Adrenal gland (tissue), 12 donors: ENCODE measurements around the gene ZC2HC1C. TPM values are rescaled to one million over a fixed set of nuclear protein-coding genes. Genes with fewer than 3 reads are reported as not detected.
A peak's percentile ranks its signal among the peaks of the same experiment; 100 is the strongest.

Source experiments
- DNase-seq, 7 donors: peaks; one replicate each; pipeline ENCODE4 v3.0.0-alpha.2; 2019 to 2020
- H3K27ac ChIP-seq, 5 donors: fragments of 200-600 bp; sonication (generic) in 4 of 5; 1 replicate in 3 of 5; 2 replicates in 2 of 5; pipeline versions ENCODE4 v1.5.1 to v1.8.0; 2016 to 2020; ENCODE audit warnings: mild to moderate bottlenecking in 1 of 5
- H3K27me3 ChIP-seq: fragments of 200-600 bp; 2 replicates; pipeline ENCODE4 v1.8.0; 2021
- H3K36me3 ChIP-seq, 2 donors: fragments of 200-600 bp; replicated peaks in 1 of 2; 1 replicate in 1 of 2; 2 replicates in 1 of 2; pipeline versions ENCODE4 v1.5.1 to v1.8.0; 2018 to 2022
- H3K4me1 ChIP-seq, 2 donors: fragments of 200-600 bp; replicated peaks in 1 of 2; 1 replicate in 1 of 2; 2 replicates in 1 of 2; pipeline versions ENCODE4 v1.5.1 to v1.8.0; 2018 to 2021
- H3K4me3 ChIP-seq, 4 donors: fragments of 200-600 bp; sonication (generic) in 3 of 4; one replicate each; pipeline ENCODE4 v1.5.1; 2016 to 2018
- H3K9me3 ChIP-seq, 3 donors: fragments of 200-600 bp; sonication (generic) in 1 of 3; replicated peaks in 1 of 3; 1 replicate in 2 of 3; 2 replicates in 1 of 3; pipeline versions ENCODE4 v1.5.1 to v1.8.0; 2016 to 2021
- POLR2A ChIP-seq, 2 donors: fragments of 450-650 bp; IDR thresholded peaks; one replicate each; pipeline ENCODE4 v1.6.1; 2017; ENCODE audit warnings: antibody characterized with exemption in 2 of 2, mild to moderate bottlenecking in 2 of 2, moderate library complexity in 1 of 2
- WGBS, 4 donors: extraction: QIAGEN DNeasy Blood & Tissue Kit in 2 of 4; methylation state at CpG; one replicate each; pipeline versions ENCODE4 v1.1.5 to v1.1.7; 2013 to 2017; 5-methylcytosine and 5-hydroxymethylcytosine counted together
- intact Hi-C, 2 donors: fragments of 100-400 bp; cut with DNase I; formaldehyde crosslinking; loops; one replicate each; pipeline versions ENCODE4 v1.14.1 to v1.15.0; 2022 to 2023
- polyA plus RNA-seq, 3 donors: library from polyadenylated mRNA; stranded (reverse); fragments of 200-250 nt in 2 of 3; fragments of 350-450 nt in 1 of 3; fragmentation: Illumina TruSeq in 1 of 3; extraction: RNeasy Lipid Tissue Mini Kit (QIAGEN cat#74804) in 1 of 3; gene quantifications; one replicate each; pipeline ENCODE4 v1.2.3, GENCODE V29; 2013 to 2014
- total RNA-seq, 9 donors: library from RNA; depleted of rRNA in 4 of 9; stranded (reverse); fragments of >200 nt in 4 of 9; fragments of 120-200 nt in 1 of 9; fragmentation: NEBNext Ultra II Directional in 1 of 9; extraction: Animal tissue kit (Norgen Biotek cat#: 25700) in 1 of 9; gene quantifications; one replicate each; pipeline versions ENCODE4 v1.1.0 to v1.2.4, GENCODE V29; 2013 to 2023
- TF ChIP-seq, protein P1 (sequence below), 6 experiments: fragments of 450-650 bp in 4 of 6; fragments of 200-600 bp in 2 of 6; sonication (generic) in 1 of 6; IDR thresholded peaks; 1 replicate in 5 of 6; 2 replicates in 1 of 6; pipeline versions ENCODE4 v1.5.1 to v1.8.0; 2016 to 2021; ENCODE audit warnings: antibody characterized with exemption in 6 of 6, mild to moderate bottlenecking in 2 of 6, moderate library complexity in 1 of 6
- donor health status: healthy with polysubstance abuse.
- donor health status: Bipolar disorder and iron deficiency.
- donor health status: DM: yes; HTN: yes; CAD: no.
- donor health status: DM: no; HTN: no; CAD: no.
- donor health status: DM: no; HTN: no; CAD: no.
- donor health status: DM: yes; HTN: yes; CAD: no.

Gene ZC2HC1C
- total and polyA plus RNA-seq, 12 donors: 1.9 to 12.1 (median 6.0) TPM

DNA sequence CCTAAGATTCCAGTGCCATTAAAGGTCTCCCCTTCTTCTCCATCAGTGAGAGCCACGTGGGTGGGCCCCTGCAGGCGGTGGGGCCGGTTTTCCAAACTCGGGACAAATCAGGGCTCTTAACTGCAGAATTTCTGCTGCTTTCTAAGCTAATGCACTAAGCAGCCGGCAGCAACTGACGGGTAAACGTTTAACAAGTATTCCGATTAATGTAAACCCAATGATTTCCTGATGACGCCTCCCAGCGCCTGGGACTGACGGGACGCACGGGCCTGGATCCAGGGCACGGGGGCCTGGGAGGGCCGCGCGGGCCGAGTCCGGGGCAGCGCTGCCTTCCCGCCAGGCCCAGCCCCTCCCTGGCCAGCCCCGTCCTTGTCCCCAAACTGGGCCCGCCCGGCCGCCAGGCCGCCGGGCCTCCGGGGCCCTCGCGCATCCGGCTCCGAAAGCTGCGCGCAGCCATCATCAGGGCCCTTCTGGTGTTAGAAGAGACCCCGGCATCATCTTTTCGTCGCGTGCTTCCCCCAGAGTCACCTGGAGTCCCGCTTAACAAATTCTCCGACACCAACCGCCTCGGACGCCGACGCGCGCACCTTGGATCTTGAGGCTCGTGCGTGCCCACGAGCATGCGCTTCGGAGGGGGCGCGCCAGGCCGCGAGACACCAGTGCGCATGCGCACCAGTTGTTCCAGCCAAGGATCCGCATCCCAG, 18.4 kb upstream of the ZC2HC1C start, which contains the start of gene MLH3:
Gene MLH3, minus strand, starts transcription at position 616 of the 704 bp plus-strand sequence. CDS start 1,812 bp downstream, outside the sequence.
- Histone ChIP-seq H3K9me3 (no peaks in the 10 kb centered on the region), H3K4me3 (peak within 1 kb of the TSS in 2 of 4 donors; percentile 41 to 61), H3K27ac (peak within 1 kb of the TSS; percentile 37 to 94 (median 89)), H3K27me3 (no peaks in the 10 kb centered on the region), H3K4me1 (peaks cover 34 to 50% of the 10 kb centered on the region in 2 donors), H3K36me3 (no peaks in the 10 kb centered on the region)
- 1 to 2% (median 2%) methylated on average over 25 to 59 of the region's 59 CpGs for WGBS, 4 donors
- DNase-seq: peak; percentile 79 to 92 (median 83)
- intact Hi-C loops: no loop called here
- peak; percentile 33 to 64 for TF ChIP-seq POLR2A (IDR thresholded peaks at IDR 0.05)
- TF ChIP-seq, protein P1, sequence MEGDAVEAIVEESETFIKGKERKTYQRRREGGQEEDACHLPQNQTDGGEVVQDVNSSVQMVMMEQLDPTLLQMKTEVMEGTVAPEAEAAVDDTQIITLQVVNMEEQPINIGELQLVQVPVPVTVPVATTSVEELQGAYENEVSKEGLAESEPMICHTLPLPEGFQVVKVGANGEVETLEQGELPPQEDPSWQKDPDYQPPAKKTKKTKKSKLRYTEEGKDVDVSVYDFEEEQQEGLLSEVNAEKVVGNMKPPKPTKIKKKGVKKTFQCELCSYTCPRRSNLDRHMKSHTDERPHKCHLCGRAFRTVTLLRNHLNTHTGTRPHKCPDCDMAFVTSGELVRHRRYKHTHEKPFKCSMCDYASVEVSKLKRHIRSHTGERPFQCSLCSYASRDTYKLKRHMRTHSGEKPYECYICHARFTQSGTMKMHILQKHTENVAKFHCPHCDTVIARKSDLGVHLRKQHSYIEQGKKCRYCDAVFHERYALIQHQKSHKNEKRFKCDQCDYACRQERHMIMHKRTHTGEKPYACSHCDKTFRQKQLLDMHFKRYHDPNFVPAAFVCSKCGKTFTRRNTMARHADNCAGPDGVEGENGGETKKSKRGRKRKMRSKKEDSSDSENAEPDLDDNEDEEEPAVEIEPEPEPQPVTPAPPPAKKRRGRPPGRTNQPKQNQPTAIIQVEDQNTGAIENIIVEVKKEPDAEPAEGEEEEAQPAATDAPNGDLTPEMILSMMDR (IDR thresholded peaks at IDR 0.05): no peak

DNA sequence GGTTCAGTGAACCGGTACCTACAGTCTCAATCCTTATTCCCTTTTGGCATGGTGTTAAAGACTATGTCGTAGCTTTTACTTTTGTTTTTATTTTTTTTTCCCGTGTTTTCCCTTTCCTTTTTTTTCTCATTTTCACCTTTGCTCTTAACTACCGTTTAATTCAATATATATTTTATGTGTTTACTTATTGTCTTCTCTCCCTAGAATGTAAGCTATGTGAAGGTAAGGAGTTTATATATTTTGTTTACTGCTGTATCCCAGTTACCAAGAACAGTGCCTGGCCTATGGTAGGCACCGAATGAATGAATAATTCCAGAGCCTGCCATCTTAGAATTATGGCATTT, 17.9 kb upstream of the ZC2HC1C start:
- H3K9me3 ChIP-seq: no peaks in the 10 kb centered on the region
- H3K4me3 ChIP-seq: peak overlapping the region in 2 of 4 donors; percentile 41 to 61
- TF ChIP-seq, protein P1 (IDR thresholded peaks at IDR 0.05): no peak
- TF ChIP-seq POLR2A (IDR thresholded peaks at IDR 0.05): no peak
- H3K36me3 ChIP-seq: no peaks in the 10 kb centered on the region
- no peak for DNase-seq
- 17 to 24% (median 22%) methylated on average over 5 of the region's 5 CpGs for WGBS, 4 donors
- peaks cover 29 to 46% of the 10 kb centered on the region in 2 donors for H3K4me1 ChIP-seq
- intact Hi-C loops: no loop called here
- H3K27me3 ChIP-seq: no peaks in the 10 kb centered on the region
- peak overlapping the region in 4 of 5 donors; percentile 74 to 94 (median 90) for H3K27ac ChIP-seq

DNA sequence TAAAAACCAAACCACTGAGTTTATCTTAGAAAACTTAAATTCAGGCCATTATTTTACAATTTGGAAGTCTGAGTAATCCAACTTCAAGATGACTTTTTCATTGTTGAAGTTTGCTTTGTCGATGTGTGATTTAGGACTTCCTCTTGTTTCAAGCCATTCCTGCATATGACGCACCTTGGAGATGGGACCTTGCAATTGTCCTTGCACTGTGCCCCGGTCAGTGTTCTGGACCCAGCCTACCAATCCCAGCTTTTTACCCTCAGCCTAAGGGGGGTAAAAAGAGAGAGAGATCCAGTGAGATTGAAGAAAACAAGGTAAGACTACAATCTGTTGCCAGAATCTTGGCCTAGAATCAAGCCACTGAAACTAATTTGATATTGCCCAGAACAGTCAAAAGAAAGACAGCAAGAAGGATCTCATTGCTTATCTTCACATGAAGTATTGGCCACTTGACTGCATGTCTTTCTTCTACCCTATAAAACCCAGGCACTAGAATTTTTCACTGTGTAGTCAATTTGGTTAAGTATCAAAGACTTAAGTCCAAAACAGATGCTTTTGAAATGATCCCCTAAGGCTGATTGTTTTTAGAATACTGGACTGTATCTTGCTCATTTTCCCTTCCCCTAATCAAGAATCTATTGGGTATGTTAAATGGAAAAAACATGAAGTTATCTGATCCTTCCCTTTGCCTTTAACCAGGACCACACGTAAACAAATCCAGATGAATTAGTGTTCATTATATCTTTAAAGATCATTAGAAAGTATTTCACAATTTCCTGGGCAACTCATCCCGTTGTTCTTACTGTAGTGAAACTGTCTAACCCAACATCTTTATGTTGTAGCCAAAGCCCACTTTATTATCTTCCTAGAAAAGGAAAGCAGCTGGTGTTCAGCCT, 15.8 kb upstream of the ZC2HC1C start:
- peak overlapping the region in 2 of 5 donors; percentile 4 to 53 for H3K27ac ChIP-seq
- peaks cover 24 to 40% of the 10 kb centered on the region in 2 donors for H3K4me1 ChIP-seq
- intact Hi-C loops: no loop called here
- H3K27me3 ChIP-seq: no peaks in the 10 kb centered on the region
- TF ChIP-seq POLR2A (IDR thresholded peaks at IDR 0.05): no peak
- TF ChIP-seq, protein P1 (IDR thresholded peaks at IDR 0.05): no peak
- DNase-seq: peak in 2 of 7 donors; percentile 54 to 59
- no peaks in the 10 kb centered on the region for H3K36me3 ChIP-seq
- H3K4me3 ChIP-seq: no peak overlapping the region
- no peaks in the 10 kb centered on the region for H3K9me3 ChIP-seq
- 27 to 36% (median 33%) methylated on average over 5 of the region's 5 CpGs for WGBS, 4 donors

DNA sequence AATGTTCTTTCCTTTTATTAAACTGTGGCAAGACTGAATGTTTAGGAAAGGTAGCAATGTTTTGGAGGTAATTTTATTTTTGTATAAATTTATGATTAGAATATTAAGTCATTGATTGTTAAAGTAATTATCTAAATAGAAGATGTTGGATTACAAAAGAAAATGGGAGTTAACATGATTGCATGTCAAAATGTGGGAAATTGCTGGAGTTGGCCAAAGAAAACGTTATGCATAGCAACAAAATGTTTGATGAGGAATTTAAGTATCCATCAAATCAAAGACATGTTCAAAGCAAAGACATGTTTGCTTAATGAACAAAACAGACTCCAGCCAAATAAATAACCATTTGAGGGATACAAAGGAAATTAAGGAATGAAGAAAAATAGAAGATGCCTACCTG, 15.0 kb upstream of the ZC2HC1C start:
- 51 to 62% (median 56%) methylated on average over 1 of the region's 1 CpG for WGBS, 4 donors

More for the DNA sequence above, 15.0 kb upstream of the ZC2HC1C start:
- peaks cover 16 to 33% of the 10 kb centered on the region in 2 donors for H3K4me1 ChIP-seq
- H3K9me3 ChIP-seq: no peaks in the 10 kb centered on the region
- H3K36me3 ChIP-seq: no peaks in the 10 kb centered on the region
- no peak overlapping the region for H3K4me3 ChIP-seq
- intact Hi-C loops: no loop called here
- no peaks in the 10 kb centered on the region for H3K27me3 ChIP-seq
- H3K27ac ChIP-seq: no peak overlapping the region
- TF ChIP-seq, protein P1 (IDR thresholded peaks at IDR 0.05): no peak
- TF ChIP-seq POLR2A (IDR thresholded peaks at IDR 0.05): no peak
- no peak for DNase-seq
